Stomach smooth muscle (tissue), 2 donors: Measurements from ENCODE around the gene ERC2.

Experiments used
- H3K27ac ChIP-seq: one replicate; pipeline ENCODE4 v1.7.0; 2013; ENCODE audit warnings: mild to moderate bottlenecking, low read length, inconsistent platforms
- H3K27me3 ChIP-seq, 2 donors: one replicate each; pipeline ENCODE4 v1.7.0; 2013; ENCODE audit warnings: low read length in 2 of 2; ENCODE audit not compliant: insufficient read depth in 2 of 2, control insufficient read depth in 1 of 2
- H3K36me3 ChIP-seq, 2 donors: one replicate each; pipeline ENCODE4 v1.7.0; 2013; ENCODE audit warnings: low read length in 2 of 2; ENCODE audit not compliant: control insufficient read depth in 2 of 2, insufficient read depth in 2 of 2
- H3K4me1 ChIP-seq: one replicate; pipeline ENCODE4 v1.7.0; 2013; ENCODE audit warnings: low read length; ENCODE audit not compliant: control insufficient read depth, insufficient read depth
- H3K4me3 ChIP-seq, 2 donors: one replicate each; pipeline ENCODE4 v1.7.0; 2013; ENCODE audit warnings: low read length in 2 of 2
- H3K9ac ChIP-seq, 2 donors: one replicate each; pipeline ENCODE4 v1.7.0; 2013; ENCODE audit warnings: low read length in 2 of 2, mild to moderate bottlenecking in 1 of 2
- H3K9me3 ChIP-seq, 2 donors: one replicate each; pipeline ENCODE4 v1.7.0; 2013; ENCODE audit warnings: low read length in 2 of 2; ENCODE audit not compliant: control insufficient read depth in 2 of 2
- donor health status: healthy.
- donor health status: Pancreatic carcinoma.

The ERC2 gene

GRCh38 chr3:55477306-55478303 is 990.7 kb downstream of the ERC2 start:
- no peaks in the 10 kb centered on the region for H3K36me3 ChIP-seq
- H3K9ac ChIP-seq = no peak overlapping the region
- H3K27me3 ChIP-seq = peaks cover 0 to 2% of the 10 kb centered on the region in 2 donors
- no peak overlapping the region for H3K27ac ChIP-seq
- no peak overlapping the region for H3K4me3 ChIP-seq
- H3K4me1 ChIP-seq = peaks cover 3% of the 10 kb centered on the region
- no peaks in the 10 kb centered on the region for H3K9me3 ChIP-seq

- no peak overlapping the region for H3K9ac ChIP-seq
- no peak overlapping the region for H3K4me3 ChIP-seq
- H3K27me3 ChIP-seq = peaks cover 0 to 1% of the 10 kb centered on the region in 2 donors
- no peak overlapping the region for H3K27ac ChIP-seq
- H3K4me1 ChIP-seq = peaks cover 5% of the 10 kb centered on the region
- no peaks in the 10 kb centered on the region for H3K36me3 ChIP-seq
- H3K9me3 ChIP-seq = no peaks in the 10 kb centered on the region
These were observed 991.8 kb downstream of the ERC2 start for GRCh38 chr3:55476515-55476914.

- no peak overlapping the region for H3K4me3 ChIP-seq
- no peaks in the 10 kb centered on the region for H3K36me3 ChIP-seq
- H3K4me1 ChIP-seq = peaks cover 9% of the 10 kb centered on the region
- no peaks in the 10 kb centered on the region for H3K27me3 ChIP-seq
- no peak overlapping the region for H3K9ac ChIP-seq
- no peak overlapping the region for H3K27ac ChIP-seq
- H3K9me3 ChIP-seq = no peaks in the 10 kb centered on the region
These were observed 994.0 kb downstream of the ERC2 start for GRCh38 chr3:55474213-55474632.

GRCh38 chr3:55473788-55474187 is 994.5 kb downstream of the ERC2 start:
- H3K9ac ChIP-seq = no peak overlapping the region

GRCh38 chr3:55471522-55472280 is 996.6 kb downstream of the ERC2 start:
- Histone ChIP-seq H3K36me3 (no peaks in the 10 kb centered on the region), H3K27ac (no peak overlapping the region), H3K4me1 (peaks cover 9% of the 10 kb centered on the region), H3K4me3 (no peak overlapping the region), H3K9ac (no peak overlapping the region), H3K27me3 (no peaks in the 10 kb centered on the region), H3K9me3 (no peaks in the 10 kb centered on the region)

More at GRCh38 chr3:55473788-55474187, 994.5 kb downstream of the ERC2 start:
- Histone ChIP-seq H3K36me3 (no peaks in the 10 kb centered on the region), H3K9me3 (no peaks in the 10 kb centered on the region), H3K27me3 (no peaks in the 10 kb centered on the region), H3K27ac (no peak overlapping the region), H3K4me1 (peaks cover 9% of the 10 kb centered on the region), H3K4me3 (no peak overlapping the region)

GRCh38 chr3:55471084-55471483 is 997.2 kb downstream of the ERC2 start:
- no peaks in the 10 kb centered on the region for H3K36me3 ChIP-seq
- H3K9ac ChIP-seq = no peak overlapping the region
- no peak overlapping the region for H3K4me3 ChIP-seq
- H3K9me3 ChIP-seq = no peaks in the 10 kb centered on the region
- H3K27ac ChIP-seq = no peak overlapping the region
- no peaks in the 10 kb centered on the region for H3K27me3 ChIP-seq
- peaks cover 9% of the 10 kb centered on the region for H3K4me1 ChIP-seq

- H3K4me1 ChIP-seq = peaks cover 9% of the 10 kb centered on the region
- H3K4me3 ChIP-seq = no peak overlapping the region
- no peak overlapping the region for H3K9ac ChIP-seq
- no peaks in the 10 kb centered on the region for H3K9me3 ChIP-seq
- H3K36me3 ChIP-seq = no peaks in the 10 kb centered on the region
- no peak overlapping the region for H3K27ac ChIP-seq
- no peaks in the 10 kb centered on the region for H3K27me3 ChIP-seq
These were observed 998.2 kb downstream of the ERC2 start for GRCh38 chr3:55469957-55470526.

GRCh38 chr3:55468251-55468650 is 1000.0 kb downstream of the ERC2 start:
- H3K4me1 ChIP-seq = peaks cover 9% of the 10 kb centered on the region
- H3K27ac ChIP-seq = no peak overlapping the region
- no peak overlapping the region for H3K9ac ChIP-seq
- H3K36me3 ChIP-seq = no peaks in the 10 kb centered on the region
- H3K4me3 ChIP-seq = no peak overlapping the region
- no peaks in the 10 kb centered on the region for H3K27me3 ChIP-seq
- H3K9me3 ChIP-seq = no peaks in the 10 kb centered on the region

- H3K4me1 ChIP-seq = peaks cover 9% of the 10 kb centered on the region
- no peaks in the 10 kb centered on the region for H3K9me3 ChIP-seq
- H3K27ac ChIP-seq = no peak overlapping the region
- no peaks in the 10 kb centered on the region for H3K27me3 ChIP-seq
- H3K36me3 ChIP-seq = no peaks in the 10 kb centered on the region
- H3K4me3 ChIP-seq = no peak overlapping the region
- H3K9ac ChIP-seq = no peak overlapping the region
These were observed 1001.2 kb downstream of the ERC2 start for GRCh38 chr3:55467099-55467498.

GRCh38 chr3:55466526-55466925 is 1001.7 kb downstream of the ERC2 start:
- no peaks in the 10 kb centered on the region for H3K9me3 ChIP-seq
- no peaks in the 10 kb centered on the region for H3K36me3 ChIP-seq
- no peak overlapping the region for H3K27ac ChIP-seq
- H3K9ac ChIP-seq = no peak overlapping the region
- no peaks in the 10 kb centered on the region for H3K27me3 ChIP-seq
- H3K4me1 ChIP-seq = peaks cover 7% of the 10 kb centered on the region
- no peak overlapping the region for H3K4me3 ChIP-seq
